ENCODE results near the gene TMEM135.
"Not testable (repeated sequence)": the region's sequence is repeated elsewhere in the genome, so short reads cannot be mapped to it uniquely, and the experiment has no call there.

DNA sequence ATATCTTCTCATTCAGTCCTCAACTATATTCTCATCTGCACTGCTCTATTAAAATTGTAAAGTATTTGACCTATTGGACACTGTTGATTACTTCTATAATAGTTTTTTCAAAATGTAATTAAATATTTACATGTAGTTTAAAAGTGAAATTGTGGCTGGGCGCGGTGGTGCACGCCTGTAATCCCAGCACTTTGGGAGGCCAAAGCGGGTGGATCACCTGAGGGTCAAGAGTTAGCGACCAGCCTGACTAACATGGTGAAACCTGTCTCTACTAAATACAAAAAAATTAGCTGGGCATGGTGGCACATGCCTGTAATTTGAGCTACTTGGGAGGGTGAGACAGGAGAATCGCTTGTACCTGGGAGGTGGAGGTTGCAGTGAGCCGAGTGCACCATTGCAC is 112.0 kb downstream of the TMEM135 start:
- TF ChIP-seq EZH2phosphoT487, EZH2 (IDR thresholded peaks at IDR 0.05): not testable (repeated sequence)
- TF ChIP-seq, protein P1, sequence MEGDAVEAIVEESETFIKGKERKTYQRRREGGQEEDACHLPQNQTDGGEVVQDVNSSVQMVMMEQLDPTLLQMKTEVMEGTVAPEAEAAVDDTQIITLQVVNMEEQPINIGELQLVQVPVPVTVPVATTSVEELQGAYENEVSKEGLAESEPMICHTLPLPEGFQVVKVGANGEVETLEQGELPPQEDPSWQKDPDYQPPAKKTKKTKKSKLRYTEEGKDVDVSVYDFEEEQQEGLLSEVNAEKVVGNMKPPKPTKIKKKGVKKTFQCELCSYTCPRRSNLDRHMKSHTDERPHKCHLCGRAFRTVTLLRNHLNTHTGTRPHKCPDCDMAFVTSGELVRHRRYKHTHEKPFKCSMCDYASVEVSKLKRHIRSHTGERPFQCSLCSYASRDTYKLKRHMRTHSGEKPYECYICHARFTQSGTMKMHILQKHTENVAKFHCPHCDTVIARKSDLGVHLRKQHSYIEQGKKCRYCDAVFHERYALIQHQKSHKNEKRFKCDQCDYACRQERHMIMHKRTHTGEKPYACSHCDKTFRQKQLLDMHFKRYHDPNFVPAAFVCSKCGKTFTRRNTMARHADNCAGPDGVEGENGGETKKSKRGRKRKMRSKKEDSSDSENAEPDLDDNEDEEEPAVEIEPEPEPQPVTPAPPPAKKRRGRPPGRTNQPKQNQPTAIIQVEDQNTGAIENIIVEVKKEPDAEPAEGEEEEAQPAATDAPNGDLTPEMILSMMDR (IDR thresholded peaks at IDR 0.05) = not testable (repeated sequence)

All from neural progenitor cell (in vitro differentiated cells).